ENCODE results near the gene KLHL1.

The KLHL1 gene

GRCh38 chr13:69751259-69751658, 357.0 kb downstream of the KLHL1 start:
- in situ Hi-C loops (cut with MboI; ENCODE audit: low pct_unique_long_range_greater_than_20kb, low sequenced_read_pairs) = no loop called here
- DNase-seq = no peak

GRCh38 chr13:69737129-69737935, 370.9 kb downstream of the KLHL1 start:
- in situ Hi-C loops (cut with MboI; ENCODE audit: low pct_unique_long_range_greater_than_20kb, low sequenced_read_pairs) = no loop called here

GRCh38 chr13:69721631-69722030, 386.6 kb downstream of the KLHL1 start:
- in situ Hi-C loops (cut with MboI; ENCODE audit: low pct_unique_long_range_greater_than_20kb, low sequenced_read_pairs) = no loop called here

More at GRCh38 chr13:69737129-69737935, 370.9 kb downstream of the KLHL1 start:
- no peak for DNase-seq

DNA sequence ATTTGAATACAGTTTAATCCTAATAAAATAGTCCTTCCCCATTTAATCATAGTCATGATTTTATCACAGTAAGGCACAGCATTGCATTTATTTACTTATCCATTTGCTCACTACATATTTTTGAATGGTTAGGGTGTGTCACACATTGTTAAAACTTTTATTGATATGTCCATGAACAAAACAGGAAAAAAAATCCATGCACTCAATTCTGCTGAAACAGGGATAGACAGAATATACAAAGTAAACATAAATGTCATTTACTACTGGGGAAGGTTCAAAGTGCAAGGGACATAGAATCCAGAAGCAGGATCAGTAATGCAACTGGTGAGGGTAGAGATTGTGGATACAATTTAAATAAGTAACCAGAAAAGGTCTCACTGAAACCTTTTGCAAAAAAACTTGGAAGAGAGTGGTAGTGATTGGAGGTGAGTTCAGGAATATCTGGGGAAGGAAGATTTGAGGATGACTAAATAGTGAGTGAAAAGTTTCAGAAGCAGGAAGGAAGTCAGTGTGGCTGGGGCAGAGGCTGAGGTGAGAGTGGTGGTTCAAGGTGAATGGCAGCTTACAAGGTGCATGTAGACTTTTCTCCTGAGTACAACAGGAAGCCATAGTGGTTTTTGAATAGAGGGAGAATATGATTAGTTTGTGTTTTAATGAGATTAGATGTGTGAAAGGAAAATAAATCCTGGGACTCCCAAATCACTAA, 387.8 kb downstream of the KLHL1 start:
- no peak for DNase-seq
- in situ Hi-C loops (cut with MboI; ENCODE audit: low pct_unique_long_range_greater_than_20kb, low sequenced_read_pairs) = no loop called here

More at GRCh38 chr13:69721631-69722030, 386.6 kb downstream of the KLHL1 start:
- DNase-seq = no peak

DNA sequence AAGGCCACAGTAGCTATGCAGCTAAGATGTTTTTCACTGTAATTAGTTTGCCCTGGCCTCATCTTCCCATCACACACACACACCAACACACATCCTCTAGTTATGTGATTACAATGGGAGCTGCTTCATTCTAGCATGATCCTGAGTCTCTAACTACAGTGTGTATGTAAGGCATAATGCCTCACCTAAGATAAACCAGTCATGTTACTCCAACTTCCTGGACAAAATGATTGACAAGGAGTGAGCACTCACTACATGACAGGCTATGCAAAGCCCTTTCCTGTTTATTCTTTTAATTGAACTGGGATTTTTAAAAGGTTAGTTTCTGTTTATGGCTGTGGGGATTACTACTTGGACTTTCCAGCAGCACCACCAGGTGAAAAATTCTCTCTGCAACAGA, 401.4 kb downstream of the KLHL1 start:
- no peak for DNase-seq
- in situ Hi-C loops (cut with MboI; ENCODE audit: low pct_unique_long_range_greater_than_20kb, low sequenced_read_pairs) = no loop called here

DNA sequence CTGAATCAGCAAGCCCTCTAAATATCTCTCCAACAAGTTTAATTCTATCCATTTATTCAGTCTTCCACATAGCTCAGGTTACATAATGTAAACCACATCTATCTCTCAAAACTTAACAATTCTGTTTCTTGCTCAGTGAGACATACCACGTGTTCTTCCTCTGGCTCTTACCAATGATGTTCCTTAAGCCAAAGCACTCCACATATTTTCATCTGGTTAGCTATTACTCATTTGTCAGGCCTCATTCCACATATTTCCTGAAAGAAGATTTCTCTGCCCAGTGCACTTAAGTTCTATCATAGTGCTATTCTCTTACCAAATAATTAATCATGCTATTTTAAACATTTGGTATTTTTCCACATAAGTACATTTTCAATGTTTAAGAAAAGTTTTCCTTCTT, 403.9 kb downstream of the KLHL1 start:
- in situ Hi-C loops (cut with MboI; ENCODE audit: low pct_unique_long_range_greater_than_20kb, low sequenced_read_pairs) = no loop called here
- no peak for DNase-seq

- in situ Hi-C loops (cut with MboI; ENCODE audit: low pct_unique_long_range_greater_than_20kb, low sequenced_read_pairs) = no loop called here
Observed at GRCh38 chr13:69690999-69691398, 417.3 kb downstream of the KLHL1 start.

DNA sequence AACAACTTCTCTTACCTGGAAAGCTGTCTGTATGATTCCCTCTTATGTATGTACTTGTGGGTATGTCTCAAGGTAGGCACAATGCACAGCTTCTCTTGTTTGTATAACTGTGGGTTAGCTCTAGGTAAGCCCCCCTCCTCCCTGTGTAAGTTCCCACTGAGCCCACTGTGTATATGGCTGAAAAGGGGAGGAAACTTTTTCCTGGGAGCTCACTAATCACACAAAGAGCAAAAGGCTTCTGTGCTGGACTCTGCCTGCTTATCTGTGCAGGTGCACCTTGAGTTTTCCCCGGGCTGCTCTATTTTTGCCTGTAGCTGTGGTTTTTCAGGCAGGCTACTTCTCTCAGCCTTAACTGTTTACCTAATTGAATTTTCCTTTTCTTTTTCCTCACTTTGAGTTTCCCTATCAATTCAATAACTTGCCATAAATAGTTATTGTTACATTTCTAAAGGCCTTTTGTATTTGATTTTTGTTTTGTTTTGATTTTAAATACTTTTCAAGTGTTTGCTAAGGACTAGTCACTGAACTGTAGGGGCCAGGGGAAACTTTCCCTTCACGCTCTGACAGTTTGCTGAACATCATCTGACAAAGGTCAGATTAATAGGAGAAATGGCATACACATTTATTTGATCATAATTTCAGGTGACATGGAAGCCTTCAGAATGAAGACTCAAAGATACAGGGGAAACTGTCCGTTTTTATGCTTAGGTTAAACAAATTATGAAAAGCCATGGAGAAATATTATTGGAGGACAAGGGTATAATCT, 424.1 kb downstream of the KLHL1 start:
- DNase-seq = no peak
- in situ Hi-C loops (cut with MboI; ENCODE audit: low pct_unique_long_range_greater_than_20kb, low sequenced_read_pairs) = no loop called here

More at GRCh38 chr13:69690999-69691398, 417.3 kb downstream of the KLHL1 start:
- no peak for DNase-seq

- no peak for DNase-seq
- in situ Hi-C loops (cut with MboI; ENCODE audit: low pct_unique_long_range_greater_than_20kb, low sequenced_read_pairs) = no loop called here
Observed at GRCh38 chr13:69681722-69682121, 426.5 kb downstream of the KLHL1 start.

DNA sequence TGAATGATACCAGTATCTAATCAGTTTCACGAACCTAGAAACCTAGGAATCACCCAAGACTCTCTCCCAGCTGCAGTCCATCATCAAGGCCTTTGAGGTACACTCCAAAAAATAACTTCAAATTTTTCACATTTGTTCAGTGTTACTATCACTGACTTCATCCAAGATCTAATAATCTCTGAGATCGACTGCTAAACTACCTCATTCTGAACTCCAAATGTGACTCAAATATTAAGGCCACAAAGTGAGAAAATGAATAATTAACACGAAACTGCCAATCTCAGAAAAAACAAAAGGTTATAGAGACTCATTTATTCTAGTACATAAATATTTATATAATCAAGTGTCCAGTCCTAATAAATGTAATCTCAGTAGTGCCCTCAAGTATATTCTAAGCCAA, 430.9 kb downstream of the KLHL1 start:
- DNase-seq = no peak
- in situ Hi-C loops (cut with MboI; ENCODE audit: low pct_unique_long_range_greater_than_20kb, low sequenced_read_pairs) = no loop called here

GRCh38 chr13:69676286-69676685, 432.0 kb downstream of the KLHL1 start:
- in situ Hi-C loops (cut with MboI; ENCODE audit: low pct_unique_long_range_greater_than_20kb, low sequenced_read_pairs) = no loop called here
- no peak for DNase-seq

DNA sequence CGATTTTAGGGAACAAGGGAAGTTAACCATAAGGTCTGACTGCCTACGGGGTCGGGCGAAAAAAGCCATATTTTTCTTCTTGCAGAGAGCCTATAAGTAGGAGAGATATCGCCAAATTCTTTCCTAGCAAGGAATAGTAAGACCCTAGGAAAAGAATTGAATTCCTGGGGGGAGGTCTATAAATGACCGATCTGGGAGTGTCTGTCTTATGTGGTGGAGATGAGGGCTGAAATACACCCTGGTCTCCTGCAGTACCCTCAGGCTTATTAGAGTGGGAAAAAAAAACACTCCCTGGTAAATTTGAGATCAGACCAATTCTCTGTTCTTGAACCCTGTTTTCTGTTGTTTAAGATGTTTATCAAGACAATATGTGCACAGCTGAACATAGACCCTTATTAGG, 448.1 kb downstream of the KLHL1 start:
- in situ Hi-C loops (cut with MboI; ENCODE audit: low pct_unique_long_range_greater_than_20kb, low sequenced_read_pairs) = no loop called here
- no peak for DNase-seq

DNA sequence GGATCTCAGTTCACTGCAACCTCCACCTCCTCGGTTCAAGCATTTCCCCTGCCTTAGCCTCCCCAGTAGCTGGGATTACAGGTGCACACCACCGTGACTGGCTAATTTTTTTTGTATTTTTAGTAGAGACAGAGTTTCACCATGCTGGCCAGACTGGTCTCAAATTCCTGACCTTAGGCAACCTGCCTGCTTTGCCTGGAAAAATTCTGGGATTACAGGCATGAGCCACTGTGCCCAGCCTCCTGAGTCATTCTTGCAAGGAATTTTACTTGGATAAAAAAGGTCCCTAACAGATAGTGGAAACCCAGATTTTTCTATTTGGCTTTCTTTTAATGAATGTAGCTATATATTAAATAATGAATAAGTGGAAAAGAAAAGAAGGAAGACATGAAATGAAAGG, 450.6 kb downstream of the KLHL1 start:
- in situ Hi-C loops (cut with MboI; ENCODE audit: low pct_unique_long_range_greater_than_20kb, low sequenced_read_pairs) = no loop called here

DNA sequence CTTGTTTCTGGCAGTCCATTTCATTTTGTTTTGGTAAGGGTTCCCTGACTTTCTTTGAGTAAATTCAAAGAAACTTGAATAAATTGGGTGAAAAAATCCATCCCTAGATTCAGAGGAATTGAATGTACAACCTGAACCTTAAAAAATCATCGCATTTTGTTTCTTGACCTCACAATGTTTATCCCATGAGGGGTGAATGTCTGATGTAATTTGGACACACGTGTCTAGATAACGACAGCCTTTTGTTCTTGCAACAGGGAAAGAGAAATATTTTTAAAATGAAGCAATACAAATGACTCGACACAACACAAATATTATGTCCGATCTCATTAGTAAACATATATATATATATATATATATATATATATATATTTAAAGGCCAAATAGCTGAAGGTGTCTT, 453.9 kb downstream of the KLHL1 start:
- in situ Hi-C loops (cut with MboI; ENCODE audit: low pct_unique_long_range_greater_than_20kb, low sequenced_read_pairs) = no loop called here
- no peak for DNase-seq

More for the DNA sequence above, 450.6 kb downstream of the KLHL1 start:
- no peak for DNase-seq

Data from KBM-7 (cell line).